ENCODE data around the gene MINDY4. TPM values are rescaled to one million over a fixed set of nuclear protein-coding genes. Genes with fewer than 3 reads are reported as not detected.
A peak's percentile ranks its signal among the peaks of the same experiment; 100 is the strongest.

MINDY4 gene
- total RNA-seq, 1 donor, result 13.2 TPM

DNA sequence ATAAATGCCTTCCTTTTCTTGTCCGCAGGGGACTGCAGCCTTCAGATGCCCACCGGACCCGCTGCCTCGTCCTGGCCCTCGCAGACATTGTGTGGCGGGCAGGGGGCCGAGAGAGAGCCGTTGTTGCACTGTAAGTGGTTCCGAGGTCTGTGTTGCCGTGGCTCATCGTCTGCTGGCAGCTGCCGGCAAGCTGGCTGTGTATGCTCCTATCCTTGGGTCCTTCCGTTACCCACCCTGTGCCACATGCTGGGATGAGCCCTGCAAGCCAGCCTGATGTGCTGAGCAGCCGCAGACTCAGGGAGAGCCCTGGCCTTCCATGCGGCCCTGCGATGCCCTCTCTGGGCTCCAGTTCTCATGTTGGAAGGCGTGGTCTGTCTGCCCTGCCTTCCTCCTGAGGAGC is 79.2 kb downstream of the MINDY4 start:
- no peak for DNase-seq (ENCODE audit: low read depth)
- TF ChIP-seq CTCF (IDR thresholded peaks at IDR 0.05; ENCODE audit: insufficient read depth, low read length), result no peak
- H3K4me3 ChIP-seq (ENCODE audit: low read depth, low read length), result no peak overlapping the region

- TF ChIP-seq CTCF (IDR thresholded peaks at IDR 0.05; ENCODE audit: insufficient read depth, low read length), result no peak
- no peak overlapping the region for H3K4me3 ChIP-seq (ENCODE audit: low read depth, low read length)
- peak; percentile 68 for DNase-seq (ENCODE audit: low read depth)
Observed at GRCh38 chr7:30851651-30852307, 80.6 kb downstream of the MINDY4 start.

DNA sequence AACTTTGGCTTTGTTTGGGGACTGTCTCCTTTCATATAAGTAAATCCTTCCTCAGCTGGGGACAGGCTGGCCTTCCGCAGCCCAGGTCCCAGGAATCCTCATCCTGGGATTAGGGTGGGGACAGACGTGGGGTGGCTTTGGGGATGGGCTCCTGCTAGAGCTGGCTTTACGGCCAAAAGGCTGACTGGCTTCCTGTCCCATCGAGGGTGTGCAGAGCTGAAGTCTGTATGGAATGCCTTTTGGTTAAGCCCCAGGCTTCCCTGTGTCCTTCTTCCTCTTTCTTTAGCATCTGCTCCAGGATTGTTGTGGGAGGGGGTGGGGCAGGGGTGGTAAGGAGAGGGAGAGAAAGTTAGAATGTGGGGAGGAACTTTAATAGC is 81.1 kb downstream of the MINDY4 start:
- H3K4me3 ChIP-seq (ENCODE audit: low read depth, low read length), result no peak overlapping the region
- no peak for TF ChIP-seq CTCF (IDR thresholded peaks at IDR 0.05; ENCODE audit: insufficient read depth, low read length)
- peak; percentile 41 for DNase-seq (ENCODE audit: low read depth)

GRCh38 chr7:30852744-30853288 is 81.6 kb downstream of the MINDY4 start:
- DNase-seq (ENCODE audit: low read depth), result no peak

GRCh38 chr7:30853576-30853975 is 82.4 kb downstream of the MINDY4 start:
- TF ChIP-seq CTCF (IDR thresholded peaks at IDR 0.05; ENCODE audit: insufficient read depth, low read length), result no peak
- DNase-seq (ENCODE audit: low read depth), result no peak
- H3K4me3 ChIP-seq (ENCODE audit: low read depth, low read length), result no peak overlapping the region

More at GRCh38 chr7:30852744-30853288, 81.6 kb downstream of the MINDY4 start:
- TF ChIP-seq CTCF (IDR thresholded peaks at IDR 0.05; ENCODE audit: insufficient read depth, low read length), result no peak
- H3K4me3 ChIP-seq (ENCODE audit: low read depth, low read length), result no peak overlapping the region

GRCh38 chr7:30855936-30856335 is 84.7 kb downstream of the MINDY4 start:
- no peak for DNase-seq (ENCODE audit: low read depth)
- H3K4me3 ChIP-seq (ENCODE audit: low read depth, low read length), result no peak overlapping the region
- no peak for TF ChIP-seq CTCF (IDR thresholded peaks at IDR 0.05; ENCODE audit: insufficient read depth, low read length)

GRCh38 chr7:30858576-30858975 is 87.4 kb downstream of the MINDY4 start:
- H3K4me3 ChIP-seq (ENCODE audit: low read depth, low read length), result no peak overlapping the region
- no peak for DNase-seq (ENCODE audit: low read depth)

More at GRCh38 chr7:30858576-30858975, 87.4 kb downstream of the MINDY4 start:
- no peak for TF ChIP-seq CTCF (IDR thresholded peaks at IDR 0.05; ENCODE audit: insufficient read depth, low read length)
